ENCODE results near the gene DENND11. TPM values are rescaled to one million over a fixed set of nuclear protein-coding genes. Genes with fewer than 3 reads are reported as not detected.

DENND11 gene
- total and polyA plus RNA-seq, 10 of the 15 experiments (the other 5 are each of a cell fraction or from before 2014, with no cell fraction given), result 2.7 to 47.0 (median 26.6) TPM

GRCh38 chr7:141674171-141674671 lies 27.7 kb downstream of the DENND11 start:
- in situ Hi-C loops (cut with MboI) (no loop called here), intact Hi-C loops (cut with micrococcal nuclease; ENCODE audit: unreplicated experiment) (no loop called here)
- no peaks in the 10 kb centered on the region for H3K79me2 ChIP-seq (ENCODE audit: control insufficient read depth, insufficient read depth, low read length)
- no peak overlapping the region for H2AFZ ChIP-seq (ENCODE audit: control insufficient read depth, low read depth, low read length)
- H3K9ac ChIP-seq (ENCODE audit: control insufficient read depth, insufficient read depth, low read length), result no peak overlapping the region
- H3K9me3 ChIP-seq (replicated peaks; ENCODE audit: control insufficient read depth, insufficient read depth, low read length), result no peaks in the 10 kb centered on the region
- H3K36me3 ChIP-seq (ENCODE audit: control insufficient read depth in 2 of 2, insufficient read depth in 2 of 2, low read length in 1 of 2), result peaks cover 0 to 7% of the 10 kb centered on the region in 2 experiments
- POLR2A ChIA-PET, result no interaction called here
- CTCF ChIA-PET, result interaction anchor here (0.7 kb wide), 1 partner anchor 19 kb away, joined by 4 read pairs; no protein-coding TSS in a partner anchor
- H3K4me3 ChIP-seq, result no peak overlapping the region
- no peaks in the 10 kb centered on the region for H3K4me1 ChIP-seq (ENCODE audit: control insufficient read depth, insufficient read depth, low read length)
- RAD21 ChIA-PET (ENCODE audit: unreplicated experiment), result no interaction called here
- TF ChIP-seq RAD21 (IDR thresholded peaks at IDR 0.05; ENCODE audit: insufficient read depth, low read depth, low read length) (no peak), BHLHE40 (IDR thresholded peaks at IDR 0.05; ENCODE audit: borderline replicate concordance in 1 of 2, low read depth in 2 of 2, low read length in 1 of 2) (no peak), MYC (IDR thresholded peaks at IDR 0.05; ENCODE audit: insufficient read depth, insufficient read length, insufficient replicate concordance, low read length, severe bottlenecking) (no peak), DPF2 (IDR thresholded peaks at IDR 0.05) (no peak), SP1 (IDR thresholded peaks at IDR 0.05; ENCODE audit: low read depth, low read length) (no peak), ZNF622 (IDR thresholded peaks at IDR 0.05) (no peak), PAX5 (IDR thresholded peaks at IDR 0.05; ENCODE audit: borderline replicate concordance, low read depth, low read length) (no peak), IRF4 (IDR thresholded peaks at IDR 0.05; ENCODE audit: low read depth, low read length) (no peak), CHD2 (IDR thresholded peaks at IDR 0.05; ENCODE audit: borderline replicate concordance, low read depth, low read length) (no peak), TARDBP (IDR thresholded peaks at IDR 0.05; ENCODE audit: borderline replicate concordance) (no peak), ZBED1 (IDR thresholded peaks at IDR 0.05; ENCODE audit: borderline replicate concordance) (no peak), YY1 (IDR thresholded peaks at IDR 0.05; ENCODE audit: low read depth, low read length) (no peak), NFXL1 (IDR thresholded peaks at IDR 0.05; ENCODE audit: borderline replicate concordance) (no peak), SMAD1 (IDR thresholded peaks at IDR 0.05; ENCODE audit: low read depth, partially characterized antibody) (no peak), SMAD5 (IDR thresholded peaks at IDR 0.05; ENCODE audit: low read depth) (no peak), IRF3 (IDR thresholded peaks at IDR 0.05) (no peak), MLLT1 (IDR thresholded peaks at IDR 0.05) (no peak)
- H3K4me2 ChIP-seq (ENCODE audit: control insufficient read depth, insufficient read depth), result no peak overlapping the region
- no peaks in the 10 kb centered on the region for H4K20me1 ChIP-seq (ENCODE audit: control insufficient read depth, insufficient read depth)
- no peak for ATAC-seq
- 98% methylated on average over 5 of the region's 5 CpGs for WGBS (ENCODE audit: insufficient coverage, insufficient replicate concordance, low lambda C conversion rate, missing lambda C conversion rate)
- no peak for DNase-seq (ENCODE audit: low read depth, low spot score)
- SMC1A ChIA-PET (ENCODE audit: uncharacterized antibody, unreplicated experiment), result interaction anchor here (1.1 to 1.4 kb wide), 2 partner anchors 30 to 39 kb away, joined by 3 to 4 read pairs; no protein-coding TSS in a partner anchor
- FAIRE-seq, result no peak
- H3K27me3 ChIP-seq (replicated peaks in 1 of 2; ENCODE audit: control insufficient read depth in 2 of 2, insufficient read depth in 2 of 2, low read length in 1 of 2), result no peaks in the 10 kb centered on the region
- BruUV-seq (replicated peaks), result no TSS peak
- no peak overlapping the region for H3K27ac ChIP-seq (ENCODE audit: control insufficient read depth, insufficient read depth)
